Neuron (in vitro differentiated cells): ENCODE results near the gene NR2F1-AS1.
"Not testable (repeated sequence)": the region's sequence is repeated elsewhere in the genome, so short reads cannot be mapped to it uniquely, and the experiment has no call there.

ENCODE experiments used
- H2AFZ ChIP-seq: one replicate; pipeline ENCODE4 v1.6.1; 2013; ENCODE audit warnings: low read depth, mild to moderate bottlenecking, inconsistent platforms, low read length, moderate library complexity
- H3K27me3 ChIP-seq: one replicate; pipeline ENCODE4 v1.6.1; 2013; ENCODE audit warnings: low read length; ENCODE audit not compliant: insufficient read depth
- H3K36me3 ChIP-seq: one replicate; pipeline ENCODE4 v1.6.1; 2013; ENCODE audit warnings: low read length; ENCODE audit not compliant: insufficient read depth
- H3K4me1 ChIP-seq: one replicate; pipeline ENCODE4 v1.6.1; 2013; ENCODE audit warnings: low read length; ENCODE audit not compliant: insufficient read depth
- H3K4me3 ChIP-seq: 2 replicates; pipeline ENCODE4 v1.5.1; 2013; ENCODE audit warnings: mild to moderate bottlenecking, low read length, moderate library complexity
- H3K9me3 ChIP-seq: one replicate; pipeline ENCODE4 v1.6.1; 2013; ENCODE audit warnings: low read length

Gene NR2F1-AS1

GRCh38 chr5:93476251-93476742, 104.7 kb downstream of the NR2F1-AS1 start:
- H3K4me3 ChIP-seq = no peak overlapping the region
- no peaks in the 10 kb centered on the region for H3K4me1 ChIP-seq
- no peaks in the 10 kb centered on the region for H3K27me3 ChIP-seq
- H3K36me3 ChIP-seq = peaks cover 16% of the 10 kb centered on the region
- H3K9me3 ChIP-seq = peaks cover 3% of the 10 kb centered on the region
- no peak overlapping the region for H2AFZ ChIP-seq

GRCh38 chr5:93462916-93463315, 118.1 kb downstream of the NR2F1-AS1 start:
- Histone ChIP-seq H3K4me1 (no peaks in the 10 kb centered on the region), H3K36me3 (peaks cover 4% of the 10 kb centered on the region), H3K4me3 (no peak overlapping the region), H2AFZ (no peak overlapping the region), H3K27me3 (no peaks in the 10 kb centered on the region), H3K9me3 (peaks cover 15% of the 10 kb centered on the region)

DNA sequence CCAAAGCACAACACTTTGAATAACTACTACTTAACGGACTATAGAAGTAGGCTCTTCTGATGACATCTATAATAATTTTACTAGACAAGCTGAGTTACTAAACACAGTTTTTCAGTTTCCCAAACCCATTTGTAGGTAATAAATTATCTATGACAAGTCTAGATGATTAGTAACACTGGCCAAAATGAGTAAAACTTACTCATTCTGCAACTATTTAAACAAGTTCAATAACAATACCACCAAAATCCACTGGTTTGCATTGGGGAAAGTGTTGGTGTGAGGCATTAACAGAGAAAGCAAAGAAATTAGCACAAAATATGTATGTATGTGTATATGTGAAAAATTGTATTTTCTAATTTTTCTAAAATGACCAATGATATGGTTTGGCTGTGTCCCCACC, 119.3 kb downstream of the NR2F1-AS1 start:
- Histone ChIP-seq H3K4me1 (no peaks in the 10 kb centered on the region), H3K9me3 (peaks cover 15% of the 10 kb centered on the region), H2AFZ (no peak overlapping the region), H3K27me3 (no peaks in the 10 kb centered on the region), H3K4me3 (no peak overlapping the region), H3K36me3 (peaks cover 9% of the 10 kb centered on the region)

- H2AFZ ChIP-seq = no peak overlapping the region
- peaks cover 9% of the 10 kb centered on the region for H3K36me3 ChIP-seq
These were observed 120.7 kb downstream of the NR2F1-AS1 start for GRCh38 chr5:93460286-93460685.

GRCh38 chr5:93456796-93457195, 124.2 kb downstream of the NR2F1-AS1 start:
- H3K4me3 ChIP-seq, H3K9me3 ChIP-seq, H2AFZ ChIP-seq, H3K4me1 ChIP-seq, H3K27me3 ChIP-seq, H3K36me3 ChIP-seq: not testable (repeated sequence)

More at GRCh38 chr5:93460286-93460685, 120.7 kb downstream of the NR2F1-AS1 start:
- no peak overlapping the region for H3K4me3 ChIP-seq
- H3K9me3 ChIP-seq = peaks cover 15% of the 10 kb centered on the region
- no peaks in the 10 kb centered on the region for H3K27me3 ChIP-seq
- H3K4me1 ChIP-seq = no peaks in the 10 kb centered on the region

DNA sequence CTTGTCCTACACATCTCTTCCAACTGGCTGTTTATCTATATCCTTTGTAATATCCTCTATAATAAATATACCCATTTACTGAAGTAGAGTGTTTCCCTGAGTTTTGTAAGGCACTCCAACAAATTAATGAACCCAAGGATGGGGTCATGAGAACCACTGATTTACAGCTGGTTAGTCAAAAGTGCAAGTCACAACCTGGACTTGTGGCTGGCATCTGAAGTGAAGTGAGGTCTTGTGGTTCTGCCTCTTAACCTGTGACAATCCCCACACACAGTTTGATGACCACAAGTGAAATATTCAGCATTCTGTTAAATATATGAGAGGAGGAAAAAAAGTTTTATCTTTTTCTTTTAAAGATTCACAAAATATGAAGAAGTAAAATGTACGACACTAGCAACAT, 126.1 kb downstream of the NR2F1-AS1 start:
- peaks cover 9% of the 10 kb centered on the region for H3K36me3 ChIP-seq

GRCh38 chr5:93452255-93452654, 128.8 kb downstream of the NR2F1-AS1 start:
- Histone ChIP-seq H3K4me3 (no peak overlapping the region), H3K9me3 (no peaks in the 10 kb centered on the region), H3K27me3 (no peaks in the 10 kb centered on the region), H3K36me3 (peaks cover 3% of the 10 kb centered on the region), H2AFZ (no peak overlapping the region), H3K4me1 (peaks cover 3% of the 10 kb centered on the region)

More for the DNA sequence above, 126.1 kb downstream of the NR2F1-AS1 start:
- H3K27me3 ChIP-seq = no peaks in the 10 kb centered on the region
- H3K4me1 ChIP-seq = peaks cover 3% of the 10 kb centered on the region
- no peak overlapping the region for H3K4me3 ChIP-seq
- no peaks in the 10 kb centered on the region for H3K9me3 ChIP-seq
- H2AFZ ChIP-seq = no peak overlapping the region

DNA sequence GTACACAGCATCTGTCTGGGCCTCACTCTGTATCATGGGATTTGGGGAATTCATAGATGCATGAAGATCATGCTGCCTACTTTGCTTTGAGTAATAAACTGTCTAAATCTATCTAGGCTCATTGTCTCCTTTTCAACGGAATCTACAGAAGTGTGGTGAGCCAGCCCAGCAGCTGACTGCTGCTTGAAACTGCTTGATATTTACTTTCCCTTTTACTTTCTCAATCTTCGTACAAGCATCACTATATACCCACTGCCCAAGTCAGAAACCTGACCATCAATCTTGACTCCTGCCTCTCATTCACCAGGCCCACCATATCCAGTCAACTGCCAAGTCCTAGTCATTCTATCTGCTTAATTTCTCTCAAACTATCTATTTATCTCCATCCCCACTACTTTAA, 142.9 kb downstream of the NR2F1-AS1 start:
- Histone ChIP-seq H3K4me3 (no peak overlapping the region), H3K9me3 (peaks cover 12% of the 10 kb centered on the region), H2AFZ (no peak overlapping the region), H3K36me3 (peaks cover 8% of the 10 kb centered on the region), H3K4me1 (no peaks in the 10 kb centered on the region), H3K27me3 (no peaks in the 10 kb centered on the region)

DNA sequence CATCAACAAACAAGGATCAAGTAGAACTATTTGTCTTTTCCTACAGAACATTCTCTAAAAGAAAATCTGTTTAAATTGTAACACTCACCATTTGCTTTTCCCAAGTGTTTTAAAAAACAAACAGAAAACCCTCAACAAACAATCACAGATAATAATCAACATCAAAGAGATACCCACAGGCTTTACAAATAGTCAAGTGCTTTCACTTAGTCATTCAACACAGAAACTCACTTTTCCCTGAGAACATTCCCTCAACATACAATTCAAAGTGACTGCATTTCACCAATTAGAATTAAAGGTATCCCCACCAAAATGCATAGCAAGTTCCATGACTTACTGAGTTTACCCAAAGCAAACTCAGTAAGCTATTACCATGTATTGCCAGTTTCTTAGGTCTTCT, 144.9 kb downstream of the NR2F1-AS1 start:
- H3K9me3 ChIP-seq = no peaks in the 10 kb centered on the region
- no peak overlapping the region for H3K4me3 ChIP-seq
- H3K4me1 ChIP-seq = peaks cover 1% of the 10 kb centered on the region
- H3K36me3 ChIP-seq = peaks cover 8% of the 10 kb centered on the region
- H3K27me3 ChIP-seq = no peaks in the 10 kb centered on the region
- H2AFZ ChIP-seq = no peak overlapping the region

DNA sequence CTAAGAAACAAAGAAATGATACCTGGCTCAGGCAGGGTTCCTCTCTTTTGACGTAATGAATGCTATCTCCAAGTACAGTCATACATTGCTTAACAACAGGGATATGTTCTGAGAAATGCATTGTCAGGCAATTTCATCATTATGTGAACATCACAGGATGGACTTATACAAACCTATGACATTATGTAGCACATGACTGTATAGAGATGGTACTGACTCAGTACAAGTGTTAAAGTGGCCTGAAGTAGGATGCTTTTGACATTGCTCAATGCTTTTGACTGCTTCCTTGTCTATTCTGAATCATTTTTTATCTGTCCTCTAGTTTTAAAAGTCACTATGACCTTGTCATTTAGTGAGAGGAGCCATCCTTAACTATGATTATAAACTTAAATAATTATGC, 147.6 kb downstream of the NR2F1-AS1 start:
- Histone ChIP-seq H3K27me3 (no peaks in the 10 kb centered on the region), H2AFZ (no peak overlapping the region), H3K4me1 (peaks cover 28% of the 10 kb centered on the region)

GRCh38 chr5:93431250-93431649, 149.8 kb downstream of the NR2F1-AS1 start:
- H3K4me1 ChIP-seq = peaks cover 37% of the 10 kb centered on the region

More for the DNA sequence above, 147.6 kb downstream of the NR2F1-AS1 start:
- peaks cover 4% of the 10 kb centered on the region for H3K36me3 ChIP-seq
- H3K4me3 ChIP-seq = no peak overlapping the region
- H3K9me3 ChIP-seq = no peaks in the 10 kb centered on the region

DNA sequence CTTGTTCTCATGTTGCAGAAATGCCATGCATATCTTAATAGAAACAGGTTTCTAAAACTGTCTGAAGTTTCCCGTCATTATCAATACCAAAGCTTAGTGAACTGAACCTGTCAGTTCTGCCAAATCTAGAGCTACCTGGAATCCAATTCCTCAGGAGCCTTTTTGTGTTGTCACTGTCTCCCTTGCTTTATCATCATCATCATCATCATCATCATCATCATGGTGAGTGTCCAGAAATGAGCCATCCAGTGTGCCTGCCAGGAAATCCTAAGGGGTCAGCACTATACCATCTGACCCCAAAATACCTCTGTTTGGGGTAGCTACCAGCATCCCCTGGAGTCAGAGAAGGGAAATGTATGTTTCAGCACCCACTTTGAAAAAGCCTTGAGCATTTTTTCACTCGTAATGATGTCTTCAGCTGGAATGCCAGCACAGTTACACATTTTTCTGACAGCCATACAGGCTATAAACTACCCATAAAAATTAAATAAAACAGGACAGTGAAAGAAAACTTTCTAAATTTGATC, 150.3 kb downstream of the NR2F1-AS1 start:
- H3K27me3 ChIP-seq = no peaks in the 10 kb centered on the region
- H2AFZ ChIP-seq = no peak overlapping the region
- no peak overlapping the region for H3K4me3 ChIP-seq
- H3K36me3 ChIP-seq = no peaks in the 10 kb centered on the region
- peaks cover 37% of the 10 kb centered on the region for H3K4me1 ChIP-seq
- no peaks in the 10 kb centered on the region for H3K9me3 ChIP-seq

More at GRCh38 chr5:93431250-93431649, 149.8 kb downstream of the NR2F1-AS1 start:
- Histone ChIP-seq H3K27me3 (no peaks in the 10 kb centered on the region), H2AFZ (no peak overlapping the region), H3K9me3 (no peaks in the 10 kb centered on the region), H3K36me3 (no peaks in the 10 kb centered on the region), H3K4me3 (no peak overlapping the region)

DNA sequence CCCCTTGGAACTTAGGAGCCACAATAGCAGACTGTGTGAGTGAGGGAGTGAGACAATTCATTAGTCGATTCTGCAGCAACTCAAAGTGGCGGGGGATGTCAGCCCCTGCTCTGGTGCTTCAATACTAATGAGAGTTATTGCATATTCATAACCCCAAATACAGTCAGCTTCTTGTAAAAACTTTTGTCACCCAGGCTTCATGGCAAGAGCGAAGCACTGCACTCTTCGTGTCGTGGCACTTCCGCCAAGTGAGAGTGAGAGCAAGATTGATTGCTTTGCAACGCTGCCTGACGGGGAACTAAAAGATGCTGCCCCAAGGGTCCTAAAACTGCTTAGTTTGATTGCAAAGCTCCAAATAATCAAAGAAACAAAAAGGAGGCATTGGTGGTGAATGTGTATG, 150.9 kb downstream of the NR2F1-AS1 start:
- Histone ChIP-seq H3K4me3 (no peak overlapping the region), H3K36me3 (no peaks in the 10 kb centered on the region), H3K27me3 (no peaks in the 10 kb centered on the region), H2AFZ (no peak overlapping the region), H3K4me1 (peaks cover 42% of the 10 kb centered on the region), H3K9me3 (no peaks in the 10 kb centered on the region)

DNA sequence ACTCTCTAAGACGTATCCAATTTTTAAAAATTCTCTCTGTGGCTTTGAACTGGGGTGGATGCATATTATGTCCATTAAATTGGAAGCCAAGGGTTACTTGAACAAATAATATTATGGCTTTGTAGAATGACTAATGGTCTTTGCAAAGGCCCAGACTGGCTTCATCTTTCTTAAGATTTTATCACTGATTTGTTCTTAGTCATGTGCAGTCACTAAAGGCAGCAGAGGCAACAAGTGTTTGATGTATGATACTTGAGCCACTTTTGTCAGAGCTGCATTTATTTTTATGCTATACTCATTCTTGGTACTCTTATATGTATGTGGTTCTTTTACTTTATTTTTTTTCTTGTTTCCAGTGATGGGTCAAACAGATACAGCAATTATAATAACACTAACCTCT, 152.2 kb downstream of the NR2F1-AS1 start:
- Histone ChIP-seq H3K4me1 (peaks cover 48% of the 10 kb centered on the region), H2AFZ (no peak overlapping the region), H3K9me3 (no peaks in the 10 kb centered on the region), H3K4me3 (no peak overlapping the region), H3K36me3 (no peaks in the 10 kb centered on the region), H3K27me3 (no peaks in the 10 kb centered on the region)
